NB4 (cell line): ENCODE measurements around the gene TSEN2.

Source experiments
- CTCF ChIP-seq: IDR thresholded peaks from one replicate; pipeline ENCODE4 v1.5.1; 2012; ENCODE audit warnings: low read depth, low read length
- MAX ChIP-seq: IDR thresholded peaks from 2 replicates; pipeline ENCODE4 v1.6.1; 2011; ENCODE audit warnings: low read depth, low read length
- POLR2A ChIP-seq: IDR thresholded peaks from 2 replicates; pipeline ENCODE4 v1.6.1; 2011; ENCODE audit warnings: mild to moderate bottlenecking; ENCODE audit not compliant: insufficient read length; ENCODE audit errors: extremely low read depth

DNA sequence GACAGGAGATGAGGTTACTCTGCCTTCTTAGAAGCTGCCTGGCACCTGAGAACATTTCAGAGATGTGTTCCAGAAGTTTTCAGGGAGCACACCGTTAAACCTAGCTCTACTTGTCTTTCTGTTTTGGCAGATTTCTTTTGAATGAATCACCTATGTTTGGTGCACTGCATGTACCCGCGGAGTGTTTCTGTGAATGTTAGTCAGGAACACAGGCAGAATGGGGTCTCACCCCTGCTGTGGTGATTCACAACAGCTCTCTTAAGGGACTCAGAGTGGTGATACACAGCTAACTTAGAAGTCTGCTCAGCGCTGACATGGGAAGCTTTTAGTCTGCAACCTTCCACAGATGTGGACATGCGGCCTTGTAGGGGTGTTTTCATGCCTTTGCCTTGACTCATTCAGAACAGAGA lies 24.0 kb downstream of the TSEN2 start:
- TF ChIP-seq CTCF (no peak), POLR2A (no peak), MAX (no peak)
